Vagina (tissue), 2 donors: ENCODE data around the gene NUP98.

Experiments
- CTCF ChIP-seq, 3 experiments: fragments of 450-650 bp in 2 of 3; fragments of 200-600 bp in 1 of 3; sonication (generic) in 1 of 3; IDR thresholded peaks; one replicate each; pipeline ENCODE4 v1.5.1; 2017 to 2019; ENCODE audit warnings: antibody characterized with exemption in 3 of 3, mild to moderate bottlenecking in 2 of 3, moderate library complexity in 2 of 3
- POLR2A ChIP-seq, 2 donors: fragments of 450-650 bp; IDR thresholded peaks; one replicate each; pipeline ENCODE4 v1.6.1; 2017; ENCODE audit warnings: antibody characterized with exemption in 2 of 2, mild to moderate bottlenecking in 2 of 2, moderate library complexity in 2 of 2

GRCh38 chr11:3802011-3802790 is 4.8 kb upstream of the NUP98 start:
- TF ChIP-seq POLR2A (IDR thresholded peaks at IDR 0.05) (no peak), CTCF (IDR thresholded peaks at IDR 0.05) (no peak)
